Gastrocnemius medialis (tissue), 4 donors: Measurements from ENCODE around the gene SAMD3.

ENCODE experiments used
- POLR2A ChIP-seq, 2 donors: fragments of 450-650 bp; IDR thresholded peaks; one replicate each; pipeline ENCODE4 v1.6.1; 2017; ENCODE audit warnings: antibody characterized with exemption in 2 of 2, mild to moderate bottlenecking in 2 of 2, moderate library complexity in 2 of 2
- TF ChIP-seq, protein P1 (sequence below), 5 experiments: fragments of 450-650 bp in 3 of 5; fragments of 200-600 bp in 2 of 5; sonication (generic) in 2 of 5; IDR thresholded peaks in 4 of 5; conservative IDR thresholded peaks in 1 of 5; 1 replicate in 4 of 5; 2 replicates in 1 of 5; pipeline ENCODE4 v1.5.1; 2016 to 2019; ENCODE audit warnings: antibody characterized with exemption in 5 of 5, mild to moderate bottlenecking in 3 of 5, moderate library complexity in 3 of 5

- TF ChIP-seq, protein P1, sequence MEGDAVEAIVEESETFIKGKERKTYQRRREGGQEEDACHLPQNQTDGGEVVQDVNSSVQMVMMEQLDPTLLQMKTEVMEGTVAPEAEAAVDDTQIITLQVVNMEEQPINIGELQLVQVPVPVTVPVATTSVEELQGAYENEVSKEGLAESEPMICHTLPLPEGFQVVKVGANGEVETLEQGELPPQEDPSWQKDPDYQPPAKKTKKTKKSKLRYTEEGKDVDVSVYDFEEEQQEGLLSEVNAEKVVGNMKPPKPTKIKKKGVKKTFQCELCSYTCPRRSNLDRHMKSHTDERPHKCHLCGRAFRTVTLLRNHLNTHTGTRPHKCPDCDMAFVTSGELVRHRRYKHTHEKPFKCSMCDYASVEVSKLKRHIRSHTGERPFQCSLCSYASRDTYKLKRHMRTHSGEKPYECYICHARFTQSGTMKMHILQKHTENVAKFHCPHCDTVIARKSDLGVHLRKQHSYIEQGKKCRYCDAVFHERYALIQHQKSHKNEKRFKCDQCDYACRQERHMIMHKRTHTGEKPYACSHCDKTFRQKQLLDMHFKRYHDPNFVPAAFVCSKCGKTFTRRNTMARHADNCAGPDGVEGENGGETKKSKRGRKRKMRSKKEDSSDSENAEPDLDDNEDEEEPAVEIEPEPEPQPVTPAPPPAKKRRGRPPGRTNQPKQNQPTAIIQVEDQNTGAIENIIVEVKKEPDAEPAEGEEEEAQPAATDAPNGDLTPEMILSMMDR (IDR thresholded peaks at IDR 0.05 in 4 of 5, conservative IDR thresholded peaks at IDR 0.05 in 1 of 5) = no peak
- no peak for TF ChIP-seq POLR2A (IDR thresholded peaks at IDR 0.05)
Observed at GRCh38 chr6:130119211-130119610, 103.5 kb downstream of the SAMD3 start.
